Chondrocyte (in vitro differentiated cells): ENCODE results near the gene DOLK. TPM values are rescaled to one million over a fixed set of nuclear protein-coding genes. Genes with fewer than 3 reads are reported as not detected.

Experiments
- DNase-seq: peaks from one replicate; pipeline ENCODE4 v3.0.0; 2021; ENCODE audit warnings: mixed read lengths, low spot score
- H3K27ac Mint-ChIP-seq: one replicate; pipeline ENCODE4 v1.8.0; 2021; ENCODE audit warnings: mild to moderate bottlenecking, moderate library complexity, mixed read lengths; ENCODE audit not compliant: unreplicated experiment
- H3K27me3 Mint-ChIP-seq: 2 replicates; pipeline ENCODE4 v1.8.0; 2021; ENCODE audit warnings: low read depth, mixed read lengths
- H3K36me3 Mint-ChIP-seq: 2 replicates; pipeline ENCODE4 v1.8.0; 2021; ENCODE audit warnings: low read depth, mixed read lengths
- H3K4me1 Mint-ChIP-seq: 2 replicates; pipeline ENCODE4 v1.8.0; 2021; ENCODE audit warnings: low read depth, mild to moderate bottlenecking, mixed read lengths
- H3K4me3 Mint-ChIP-seq: one replicate; pipeline ENCODE4 v1.8.0; 2021; ENCODE audit warnings: mild to moderate bottlenecking, moderate library complexity, mixed read lengths; ENCODE audit not compliant: unreplicated experiment
- H3K9me3 Mint-ChIP-seq: 2 replicates; pipeline ENCODE4 v1.8.0; 2021; ENCODE audit warnings: low read depth, mixed read lengths
- total RNA-seq: library from RNA; stranded (reverse); gene quantifications from 3 replicates; pipeline ENCODE4 v1.2.1, GENCODE V29; 2021
- TF ChIP-seq, protein P1 (sequence below): fragments of 200-600 bp; sonication (generic); IDR thresholded peaks from 2 replicates; pipeline ENCODE4 v1.5.0; 2021; ENCODE audit warnings: antibody characterized with exemption, mild to moderate bottlenecking, moderate library complexity

The DOLK gene
- total RNA-seq, 1 donor from 2014 or later, result 22.2 TPM

DNA sequence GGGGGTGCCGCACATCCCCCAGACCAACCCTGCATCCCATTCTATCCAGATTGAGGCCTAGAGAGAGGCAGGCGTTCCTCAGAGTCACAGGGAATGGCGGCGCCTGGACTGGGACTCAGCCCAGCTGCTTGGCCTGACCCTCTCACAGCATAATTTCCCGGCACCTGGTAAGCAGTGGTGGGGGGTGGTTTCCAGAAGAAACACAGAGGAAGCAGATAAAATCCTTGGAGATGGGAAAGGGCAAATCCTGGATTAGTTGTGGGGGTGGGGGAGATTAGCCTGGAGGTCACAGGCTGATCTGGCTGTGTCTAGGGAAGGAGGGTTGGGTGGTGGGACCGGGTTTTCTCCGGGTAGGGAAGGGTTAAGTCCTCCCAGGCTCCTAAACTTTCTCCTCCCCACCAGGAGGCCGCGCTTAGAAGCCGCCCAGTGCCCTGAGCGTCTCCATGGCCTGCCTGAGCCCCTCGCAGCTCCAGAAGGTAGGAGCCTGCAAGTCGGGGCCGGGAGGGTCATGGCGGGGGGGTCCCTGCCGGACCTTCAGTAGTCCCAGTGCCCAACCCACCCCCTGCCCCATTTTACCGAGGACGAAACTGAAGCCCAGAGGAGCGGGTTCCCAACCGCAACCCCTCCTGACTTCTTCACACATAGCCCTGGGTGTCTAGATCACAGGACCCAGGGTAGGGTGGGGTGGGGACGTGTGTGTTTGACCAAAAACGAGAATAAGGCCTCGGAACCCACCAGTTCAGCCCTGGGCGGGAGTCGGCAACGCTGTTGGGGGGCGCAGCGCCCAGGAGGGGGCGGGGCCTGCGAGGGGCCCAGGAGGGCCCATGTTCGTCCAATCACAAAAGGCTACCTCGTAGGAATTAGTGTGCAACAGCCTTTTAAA, 25.3 kb downstream of the DOLK start:
- no peaks in the 10 kb centered on the region for H3K27me3 Mint-ChIP-seq
- peak overlapping the region; percentile 79 for H3K27ac Mint-ChIP-seq
- no peak for DNase-seq
- TF ChIP-seq, protein P1, sequence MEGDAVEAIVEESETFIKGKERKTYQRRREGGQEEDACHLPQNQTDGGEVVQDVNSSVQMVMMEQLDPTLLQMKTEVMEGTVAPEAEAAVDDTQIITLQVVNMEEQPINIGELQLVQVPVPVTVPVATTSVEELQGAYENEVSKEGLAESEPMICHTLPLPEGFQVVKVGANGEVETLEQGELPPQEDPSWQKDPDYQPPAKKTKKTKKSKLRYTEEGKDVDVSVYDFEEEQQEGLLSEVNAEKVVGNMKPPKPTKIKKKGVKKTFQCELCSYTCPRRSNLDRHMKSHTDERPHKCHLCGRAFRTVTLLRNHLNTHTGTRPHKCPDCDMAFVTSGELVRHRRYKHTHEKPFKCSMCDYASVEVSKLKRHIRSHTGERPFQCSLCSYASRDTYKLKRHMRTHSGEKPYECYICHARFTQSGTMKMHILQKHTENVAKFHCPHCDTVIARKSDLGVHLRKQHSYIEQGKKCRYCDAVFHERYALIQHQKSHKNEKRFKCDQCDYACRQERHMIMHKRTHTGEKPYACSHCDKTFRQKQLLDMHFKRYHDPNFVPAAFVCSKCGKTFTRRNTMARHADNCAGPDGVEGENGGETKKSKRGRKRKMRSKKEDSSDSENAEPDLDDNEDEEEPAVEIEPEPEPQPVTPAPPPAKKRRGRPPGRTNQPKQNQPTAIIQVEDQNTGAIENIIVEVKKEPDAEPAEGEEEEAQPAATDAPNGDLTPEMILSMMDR, result peak; percentile 16
- no peaks in the 10 kb centered on the region for H3K9me3 Mint-ChIP-seq
- peak overlapping the region; percentile 66 for H3K4me3 Mint-ChIP-seq
- peaks cover 24% of the 10 kb centered on the region for H3K4me1 Mint-ChIP-seq
- peaks cover 9% of the 10 kb centered on the region for H3K36me3 Mint-ChIP-seq

DNA sequence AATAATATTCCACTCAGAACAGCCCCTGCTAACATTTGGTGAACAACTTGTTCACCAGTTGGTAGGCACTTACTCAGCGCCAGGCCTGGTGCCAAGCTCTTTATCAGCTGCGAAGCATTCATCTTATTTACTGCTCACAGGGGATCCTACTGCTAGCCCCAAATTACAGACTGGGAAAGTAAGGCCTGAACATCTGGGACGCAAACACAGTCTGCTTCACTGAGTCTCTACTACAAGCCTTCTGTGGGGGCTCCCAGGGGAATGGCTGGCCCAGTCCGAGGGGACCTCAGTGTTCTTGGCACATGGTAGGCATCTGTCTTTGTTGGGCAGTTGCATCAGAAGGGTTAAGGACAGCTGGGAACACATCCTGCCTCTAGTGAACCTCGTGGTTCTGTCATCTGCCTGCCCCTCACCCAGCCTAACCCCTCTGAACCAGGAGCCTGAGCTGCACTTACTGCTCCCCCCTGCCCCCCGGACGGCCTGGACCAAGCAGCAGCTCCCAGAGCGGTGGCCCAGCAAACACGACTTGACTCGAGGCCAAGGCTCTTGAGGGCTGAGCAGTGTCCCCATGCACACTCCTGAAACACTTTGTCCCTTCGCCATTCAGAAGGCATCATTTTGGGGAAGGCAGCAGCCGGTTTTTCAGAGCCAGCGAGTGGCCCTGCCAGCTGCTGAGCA, 26.9 kb downstream of the DOLK start, which contains the start of gene PHYHD1:
Gene PHYHD1 (plus strand): TSS at position 602 of the 678 bp plus-strand sequence. CDS start 1,342 bp downstream, outside the sequence.
- H3K27me3 Mint-ChIP-seq, result no peaks in the 10 kb centered on the region
- TF ChIP-seq, protein P1, result no peak
- no peak for DNase-seq
- H3K4me3 Mint-ChIP-seq, result peak within 1 kb of the TSS; percentile 66
- no peaks in the 10 kb centered on the region for H3K9me3 Mint-ChIP-seq
- H3K27ac Mint-ChIP-seq, result peak within 1 kb of the TSS; percentile 79
- H3K4me1 Mint-ChIP-seq, result peaks cover 36% of the 10 kb centered on the region
- H3K36me3 Mint-ChIP-seq, result peaks cover 15% of the 10 kb centered on the region

DNA sequence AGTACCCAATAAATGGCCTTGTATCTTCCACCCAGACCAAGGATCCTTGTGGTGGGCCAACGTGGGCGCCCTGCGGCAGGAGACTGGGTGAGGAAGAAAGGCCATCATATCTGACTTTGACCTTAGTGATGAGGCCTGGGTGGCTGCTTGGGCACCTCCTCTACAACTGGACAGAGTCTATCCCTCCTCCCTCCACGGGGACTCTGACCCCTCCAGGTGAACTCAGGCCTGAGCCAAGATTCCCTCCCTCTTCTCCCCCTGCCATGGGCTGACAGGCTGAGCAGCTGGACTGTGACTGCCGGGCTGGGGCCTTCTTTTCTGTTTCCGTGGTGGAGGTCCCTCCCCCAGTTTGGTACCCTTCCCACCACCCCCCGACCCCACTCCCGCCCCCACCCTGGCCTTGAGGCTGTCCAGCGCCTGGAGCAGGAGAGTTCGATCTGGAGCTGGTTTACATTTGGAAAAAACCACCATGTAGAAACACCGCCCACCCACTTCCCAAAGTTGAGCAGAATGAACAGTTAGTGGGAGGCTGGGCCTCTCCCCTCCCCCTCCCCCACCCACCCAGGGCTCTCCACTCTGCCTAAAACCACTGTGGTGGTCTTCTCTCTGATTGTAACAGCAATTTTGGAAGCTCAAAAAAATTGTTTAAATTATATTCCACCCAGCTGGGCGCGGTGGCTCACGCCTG, 27.9 kb downstream of the DOLK start:
- no peak overlapping the region for H3K27ac Mint-ChIP-seq
- TF ChIP-seq, protein P1, result no peak
- peaks cover 37% of the 10 kb centered on the region for H3K4me1 Mint-ChIP-seq

DNA sequence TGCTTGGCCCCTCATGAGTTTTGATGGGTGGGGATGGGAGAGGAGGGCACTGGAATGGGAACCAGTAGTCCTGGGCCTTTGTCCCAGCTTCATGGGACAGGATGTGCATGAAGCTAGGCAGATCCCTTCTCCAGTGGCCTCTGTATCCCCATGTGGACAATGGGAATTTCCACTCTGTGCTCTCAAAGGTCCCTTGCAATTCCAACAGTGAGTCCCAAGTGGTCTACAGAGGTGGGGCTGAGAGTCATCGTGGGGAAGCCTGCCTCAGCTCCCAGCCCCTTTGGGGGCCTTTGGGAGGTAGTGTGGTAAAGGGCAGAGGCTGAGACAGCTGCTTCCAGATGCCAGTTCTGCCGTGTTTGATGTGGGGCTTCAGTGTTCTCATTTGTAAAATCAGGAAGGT, 28.5 kb downstream of the DOLK start:
- H3K4me1 Mint-ChIP-seq, result peaks cover 37% of the 10 kb centered on the region
- TF ChIP-seq, protein P1, result no peak
- no peaks in the 10 kb centered on the region for H3K9me3 Mint-ChIP-seq
- H3K4me3 Mint-ChIP-seq, result no peak overlapping the region
- DNase-seq, result no peak
- H3K36me3 Mint-ChIP-seq, result peaks cover 16% of the 10 kb centered on the region
- H3K27ac Mint-ChIP-seq, result no peak overlapping the region
- H3K27me3 Mint-ChIP-seq, result no peaks in the 10 kb centered on the region

More for the DNA sequence above, 27.9 kb downstream of the DOLK start:
- DNase-seq, result no peak
- Mint-ChIP-seq H3K36me3 (peaks cover 16% of the 10 kb centered on the region), H3K4me3 (no peak overlapping the region), H3K9me3 (no peaks in the 10 kb centered on the region), H3K27me3 (no peaks in the 10 kb centered on the region)
